Endothelial cell of umbilical vein (primary cell): Measurements from ENCODE around the gene ZSWIM6.

Experiments
- CTCF ChIP-seq, 2 donors: IDR thresholded peaks; 1 replicate in 1 of 2; 2 replicates in 1 of 2; pipeline ENCODE4 v1.5.1; 2011; ENCODE audit warnings: low read length in 2 of 2, mild to moderate bottlenecking in 2 of 2, moderate library complexity in 2 of 2, control low read depth in 1 of 2, inconsistent platforms in 1 of 2, low read depth in 1 of 2; ENCODE audit not compliant: insufficient read depth in 1 of 2; ENCODE audit errors: extremely low read depth in 1 of 2
- EZH2 ChIP-seq: IDR thresholded peaks from 2 replicates; pipeline ENCODE4 v1.6.1; 2012; ENCODE audit warnings: borderline replicate concordance, low read depth, mild to moderate bottlenecking, moderate library complexity, low read length, inconsistent platforms; ENCODE audit not compliant: severe bottlenecking
- FOS ChIP-seq: IDR thresholded peaks from 2 replicates; pipeline ENCODE4 v1.6.1; 2011; ENCODE audit warnings: mild to moderate bottlenecking, low read length, moderate library complexity, borderline replicate concordance; ENCODE audit not compliant: insufficient read depth
- JUN ChIP-seq: IDR thresholded peaks from 2 replicates; pipeline ENCODE4 v1.6.1; 2011; ENCODE audit warnings: borderline replicate concordance, low read depth; ENCODE audit not compliant: insufficient read length, insufficient read depth
- MAX ChIP-seq: IDR thresholded peaks from 2 replicates; pipeline ENCODE4 v1.6.1; 2011; ENCODE audit not compliant: insufficient read depth, insufficient read length
- MYC ChIP-seq: IDR thresholded peaks from one replicate; pipeline ENCODE4 v1.6.1; 2011; ENCODE audit warnings: mild to moderate bottlenecking, low read depth, low read length
- POLR2A ChIP-seq: IDR thresholded peaks from 2 replicates; pipeline ENCODE4 v1.6.1; 2012; ENCODE audit warnings: low read depth, mild to moderate bottlenecking, control low read depth, low read length
- POLR2AphosphoS5 ChIP-seq: IDR thresholded peaks from 2 replicates; pipeline ENCODE4 v1.6.1; 2012; ENCODE audit warnings: low read depth, mild to moderate bottlenecking, control low read depth, low read length, moderate library complexity; ENCODE audit not compliant: insufficient read depth

- no peak for TF ChIP-seq CTCF (IDR thresholded peaks at IDR 0.05; ENCODE audit: extremely low read depth in 1 of 2, insufficient read depth in 1 of 2, low read depth in 1 of 2, low read length in 2 of 2)
- no peak for TF ChIP-seq POLR2A
- no peak for TF ChIP-seq JUN
- TF ChIP-seq EZH2: no peak
- no peak for TF ChIP-seq POLR2AphosphoS5
- no peak for TF ChIP-seq MAX
- no peak for TF ChIP-seq MYC
- TF ChIP-seq FOS: no peak
These were observed 84.4 kb downstream of the ZSWIM6 start for GRCh38 chr5:61416420-61416819.
